ENCODE measurements around the gene ACLY.

GRCh38 chr17:41959030-41959335 is 40.2 kb upstream of the ACLY start:
- TF ChIP-seq CTCF (IDR thresholded peaks at IDR 0.05), result no peak
- no peak for TF ChIP-seq POLR2A (IDR thresholded peaks at IDR 0.05)
